GM12864 (cell line): ENCODE measurements around the gene KCTD19.
A peak's percentile ranks its signal among the peaks of the same experiment; 100 is the strongest.

Source experiments
- DNase-seq: peaks from one replicate; pipeline ENCODE4 v3.0.0-alpha.2; 2011; ENCODE audit warnings: low read depth
- H3K4me3 ChIP-seq: 2 replicates; pipeline ENCODE4 v1.5.1; 2011; ENCODE audit warnings: mild to moderate bottlenecking, low read depth, low read length, control low read depth
- CTCF ChIP-seq: IDR thresholded peaks from 2 replicates; pipeline ENCODE4 v1.5.1; 2011; ENCODE audit warnings: low read depth, mild to moderate bottlenecking, moderate library complexity, low read length, control low read depth, inconsistent platforms; ENCODE audit errors: missing control alignments

The KCTD19 gene

GRCh38 chr16:67326115-67326471 lies 448 bp downstream of the KCTD19 start:
- no peak for DNase-seq
- TF ChIP-seq CTCF: no peak
- peak overlapping the region; percentile 49 for H3K4me3 ChIP-seq

- no peak overlapping the region for H3K4me3 ChIP-seq
- DNase-seq: no peak
- TF ChIP-seq CTCF: no peak
These were observed 8.7 kb downstream of the KCTD19 start for GRCh38 chr16:67317853-67318252.

GRCh38 chr16:67312719-67313118 lies 13.8 kb downstream of the KCTD19 start:
- no peak for TF ChIP-seq CTCF
- no peak for DNase-seq
- H3K4me3 ChIP-seq: no peak overlapping the region

- DNase-seq: peak; percentile 60
- no peak overlapping the region for H3K4me3 ChIP-seq
- TF ChIP-seq CTCF: no peak
These were observed 14.7 kb downstream of the KCTD19 start for GRCh38 chr16:67311607-67312488.

- no peak overlapping the region for H3K4me3 ChIP-seq
- no peak for TF ChIP-seq CTCF
- no peak for DNase-seq
These were observed 16.0 kb downstream of the KCTD19 start for GRCh38 chr16:67310561-67310960.

GRCh38 chr16:67305216-67306071 lies 21.1 kb downstream of the KCTD19 start:
- no peak for DNase-seq
- no peak for TF ChIP-seq CTCF
- H3K4me3 ChIP-seq: no peak overlapping the region

GRCh38 chr16:67304020-67304419 lies 22.5 kb downstream of the KCTD19 start:
- DNase-seq: no peak

More at GRCh38 chr16:67304020-67304419, 22.5 kb downstream of the KCTD19 start:
- no peak for TF ChIP-seq CTCF
- no peak overlapping the region for H3K4me3 ChIP-seq
